Stimulated activated CD8-positive, alpha-beta memory T cell treated with anti-CD3 and anti-CD28 coated beads, Interleukin-4, amount 100 ng/mL, for 24 hours (primary cell): ENCODE results near the gene ETV5.
A peak's percentile ranks its signal among the peaks of the same experiment; 100 is the strongest.
"Not testable (repeated sequence)": the region's sequence is repeated elsewhere in the genome, so short reads cannot be mapped to it uniquely, and the experiment has no call there.

Source experiments
- DNase-seq: peaks from one replicate; pipeline ENCODE4 v3.0.0-alpha.2; 2020; ENCODE audit warnings: low read depth

Gene ETV5

DNA sequence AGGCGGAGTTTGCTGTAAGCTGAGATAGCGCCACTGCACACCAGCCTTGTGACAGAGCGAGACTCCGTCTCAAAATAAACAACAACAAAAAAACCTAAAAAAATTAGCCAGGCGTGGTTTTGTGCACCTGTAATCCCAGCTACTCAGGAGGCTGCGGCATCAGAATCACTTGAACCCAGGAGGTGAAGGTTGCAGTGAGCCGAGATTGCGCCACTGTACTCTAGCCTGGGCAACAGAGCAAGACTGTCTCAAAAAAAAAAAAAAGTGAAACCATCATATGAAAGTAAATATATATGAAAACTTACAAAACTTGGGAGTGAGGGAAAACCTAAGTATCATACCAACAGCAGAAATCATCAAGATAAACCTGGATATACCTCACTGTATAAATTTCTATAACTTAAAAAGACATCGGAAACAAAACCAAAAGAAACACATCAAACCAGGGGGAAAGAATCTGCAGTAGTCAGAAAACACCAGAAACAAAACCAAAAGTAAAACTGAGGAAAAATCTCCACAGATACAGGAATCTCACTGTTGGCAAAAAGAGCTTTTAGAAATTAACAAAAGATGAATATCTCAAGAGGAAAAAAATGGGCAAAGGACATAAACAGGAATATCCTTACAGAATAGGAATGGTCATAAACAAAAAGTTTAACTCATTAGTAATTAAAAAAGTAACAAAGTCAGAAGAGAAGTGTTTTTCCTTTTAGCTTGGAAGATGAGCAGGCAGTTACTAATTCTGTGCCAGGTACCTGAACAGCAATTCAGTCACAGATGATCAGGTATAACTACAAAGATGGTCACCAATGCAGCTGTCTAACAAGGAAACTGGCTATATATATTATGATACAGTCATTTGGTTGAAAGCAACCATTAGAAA lies 41.3 kb downstream of the ETV5 start:
- DNase-seq: no peak

DNA sequence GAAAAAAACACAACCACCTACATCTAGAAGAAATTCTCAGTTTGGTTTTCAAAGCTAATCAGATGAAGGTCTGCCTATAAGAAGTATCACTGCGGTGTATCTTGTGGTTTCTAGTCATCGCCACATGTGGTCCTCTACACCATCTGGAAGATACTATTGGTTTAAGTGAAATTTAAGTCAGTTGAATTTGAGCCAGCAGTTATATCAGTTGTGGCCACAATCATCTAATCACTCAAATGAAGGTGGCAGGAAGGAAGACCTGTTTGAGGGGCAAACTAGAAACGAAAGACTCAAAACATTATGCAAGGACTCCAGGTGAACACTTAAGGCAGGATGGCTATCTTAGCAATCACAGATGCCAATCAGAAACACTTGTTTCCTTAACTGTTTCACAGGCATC lies 48.7 kb downstream of the ETV5 start:
- no peak for DNase-seq

DNA sequence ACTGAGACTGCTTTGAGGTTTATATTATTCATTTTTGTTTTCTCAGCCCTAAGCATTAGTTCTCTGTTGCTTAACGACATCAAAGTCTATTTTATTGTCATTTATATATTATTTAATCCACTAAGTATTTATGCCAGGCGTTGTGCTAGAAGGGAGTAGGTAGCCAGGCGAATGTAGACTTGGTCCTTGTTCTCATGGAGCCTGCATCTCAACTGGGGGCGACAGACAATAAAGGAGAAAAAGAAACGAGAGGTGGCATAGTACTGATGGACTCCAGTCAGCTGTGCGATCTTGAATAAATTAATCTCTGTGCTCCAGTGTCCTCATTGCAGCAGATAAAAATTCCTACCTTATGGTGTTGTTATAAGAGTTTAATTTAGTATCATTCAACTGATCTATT lies 49.7 kb downstream of the ETV5 start:
- no peak for DNase-seq

DNA sequence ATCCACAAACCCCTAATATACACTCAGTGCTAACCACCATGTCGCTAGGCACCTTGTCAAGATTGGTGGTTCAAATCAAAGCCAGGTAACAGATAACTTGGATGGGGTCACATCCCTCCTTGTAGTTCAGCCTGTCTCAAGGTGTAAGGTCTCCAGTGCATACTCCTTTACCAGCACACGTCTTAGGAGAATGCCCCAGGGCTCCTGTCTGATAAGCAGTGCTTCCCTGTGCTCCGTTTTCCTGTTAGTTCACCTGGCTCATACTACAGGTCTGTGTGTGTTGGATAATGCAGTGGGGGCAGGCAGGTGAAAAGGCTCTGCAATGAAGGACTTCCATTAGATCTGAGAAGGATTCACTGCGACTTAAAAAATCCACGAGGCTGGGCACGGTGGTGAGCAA lies 50.7 kb downstream of the ETV5 start:
- no peak for DNase-seq

DNA sequence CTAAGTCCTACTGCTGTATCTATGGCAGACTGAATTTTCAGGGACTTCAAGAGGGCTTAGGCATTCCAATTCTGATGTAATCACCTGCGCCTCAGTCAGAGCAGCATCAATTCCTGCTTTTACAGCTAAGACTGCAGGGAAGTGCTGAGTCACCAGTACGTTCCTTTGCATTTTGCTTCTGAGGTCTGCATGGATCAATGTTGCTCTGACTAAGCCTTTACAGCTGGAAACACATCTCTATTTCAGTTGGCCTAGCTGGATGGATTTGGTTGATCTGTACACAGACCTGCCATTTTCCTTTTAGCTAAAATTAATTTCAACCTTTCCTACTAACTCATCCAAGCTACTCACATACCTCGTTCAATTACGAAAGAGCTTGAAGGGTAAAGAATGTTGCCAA lies 51.3 kb downstream of the ETV5 start:
- DNase-seq: no peak

DNA sequence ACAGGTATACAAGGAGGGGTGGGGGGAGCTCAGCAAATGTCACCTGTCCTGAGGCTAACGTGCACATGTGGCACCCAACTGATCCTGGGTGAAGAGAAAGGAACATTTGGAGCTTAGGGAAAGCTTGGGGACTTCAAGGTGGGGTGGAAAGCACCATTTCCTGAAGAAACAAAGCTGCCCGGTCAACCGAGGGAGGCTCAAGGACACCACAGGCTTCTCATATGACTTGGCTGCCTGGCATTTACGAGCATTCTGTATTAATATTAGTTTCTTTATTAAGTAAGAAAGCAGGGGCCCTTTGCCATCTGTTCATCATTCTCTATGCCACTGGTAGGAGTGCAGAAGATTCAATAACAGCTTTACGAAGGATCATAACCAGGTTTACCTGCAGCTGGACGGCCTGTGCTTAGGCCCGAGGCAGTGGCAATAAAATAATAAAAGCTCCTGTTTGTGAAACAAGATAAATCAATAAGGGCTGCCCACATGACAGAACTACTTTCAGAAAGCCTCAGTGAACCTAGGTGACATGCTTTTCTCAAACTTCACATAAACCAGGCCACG lies 54.0 kb downstream of the ETV5 start:
- DNase-seq: no peak

DNA sequence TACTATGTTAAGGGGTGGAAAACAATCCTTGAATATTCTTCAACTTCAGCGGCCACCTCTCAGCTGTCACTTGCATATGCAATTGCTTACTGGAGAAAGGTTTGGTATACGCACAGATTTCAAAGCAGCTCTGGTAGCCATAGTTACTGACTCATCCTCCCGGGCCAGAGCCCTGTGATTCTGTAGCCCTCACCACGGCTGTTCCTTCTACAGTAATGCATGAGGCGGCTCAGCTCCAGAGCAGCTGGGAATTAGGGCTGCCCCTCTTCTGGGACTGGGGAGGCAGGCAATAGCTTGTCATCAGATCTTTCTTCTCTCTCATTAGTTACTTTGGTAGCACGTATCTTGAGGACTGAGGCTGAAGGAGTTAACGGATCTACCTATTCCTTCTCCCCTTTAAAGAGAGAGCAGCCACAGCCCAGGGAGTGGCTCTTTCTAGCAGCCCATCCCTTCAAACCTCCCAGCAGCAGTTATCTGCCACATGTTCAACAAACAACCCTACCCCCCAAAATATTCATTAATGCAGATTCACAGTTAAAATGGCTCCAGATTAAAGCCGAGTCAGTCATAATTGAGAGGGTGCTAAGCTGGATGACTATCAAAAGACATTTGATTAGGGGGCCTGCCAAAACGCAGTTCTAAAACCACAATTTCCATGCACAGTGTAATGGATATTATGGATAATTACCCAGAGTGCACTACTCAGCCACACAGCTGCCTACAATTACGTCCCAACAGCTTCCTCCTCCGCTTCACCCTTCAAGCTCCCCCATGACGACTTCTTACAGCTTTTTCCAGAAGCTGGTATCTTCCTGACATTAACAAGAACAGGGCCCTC lies 54.7 kb downstream of the ETV5 start:
- DNase-seq: no peak

DNA sequence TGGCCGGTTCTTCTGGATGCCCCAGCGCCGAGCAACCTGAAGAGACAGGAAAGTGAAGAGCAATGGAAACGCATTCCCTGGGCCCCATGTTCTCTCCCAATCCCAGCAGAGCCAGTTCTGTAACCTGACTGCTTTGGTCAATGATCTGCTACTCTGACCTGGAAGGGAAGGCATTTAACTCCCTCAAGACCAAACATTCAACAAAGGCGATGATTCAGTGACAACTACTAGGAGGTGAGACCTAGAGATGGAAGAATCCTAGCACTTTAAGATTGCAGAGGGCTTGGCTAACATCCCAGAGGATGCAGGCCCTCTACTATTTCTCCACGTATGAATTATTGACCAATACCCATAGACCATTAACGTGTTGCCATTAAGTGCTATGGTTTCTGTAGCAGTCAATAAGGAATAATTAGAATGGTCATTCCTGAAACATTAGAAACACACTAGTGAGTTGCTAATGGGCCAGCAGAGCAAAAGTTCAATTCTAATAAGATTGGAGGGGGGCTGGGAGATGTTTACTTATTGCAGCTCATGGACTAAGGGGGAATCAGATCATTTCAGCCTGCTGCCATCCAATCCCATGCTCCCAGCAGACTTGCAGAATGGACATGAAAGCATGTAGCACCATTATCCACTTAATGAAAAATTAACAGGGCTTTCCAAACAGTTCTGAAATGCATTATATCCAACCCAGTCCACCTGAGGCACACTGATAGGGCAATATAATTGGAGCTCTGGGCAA lies 56.6 kb downstream of the ETV5 start:
- no peak for DNase-seq

DNA sequence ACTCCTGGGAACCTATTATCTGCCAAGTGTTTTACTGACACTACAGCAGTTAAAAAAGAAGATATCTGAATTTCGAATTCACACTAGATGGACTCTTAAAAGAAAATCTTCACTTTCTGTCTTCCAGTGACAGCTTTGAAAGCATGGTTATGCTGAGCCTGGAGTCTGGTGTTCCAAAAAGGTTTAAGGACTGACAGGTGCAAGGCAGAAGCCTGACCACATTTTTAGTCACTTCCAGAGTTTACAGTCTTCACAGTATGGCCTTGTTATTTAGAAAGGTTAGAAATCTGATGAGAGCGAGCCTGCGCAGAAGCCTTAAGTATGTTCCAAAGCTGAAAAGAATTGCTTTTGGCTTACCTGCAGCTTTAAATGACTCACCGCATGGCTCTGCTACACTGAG lies 59.9 kb downstream of the ETV5 start:
- DNase-seq: no peak

DNA sequence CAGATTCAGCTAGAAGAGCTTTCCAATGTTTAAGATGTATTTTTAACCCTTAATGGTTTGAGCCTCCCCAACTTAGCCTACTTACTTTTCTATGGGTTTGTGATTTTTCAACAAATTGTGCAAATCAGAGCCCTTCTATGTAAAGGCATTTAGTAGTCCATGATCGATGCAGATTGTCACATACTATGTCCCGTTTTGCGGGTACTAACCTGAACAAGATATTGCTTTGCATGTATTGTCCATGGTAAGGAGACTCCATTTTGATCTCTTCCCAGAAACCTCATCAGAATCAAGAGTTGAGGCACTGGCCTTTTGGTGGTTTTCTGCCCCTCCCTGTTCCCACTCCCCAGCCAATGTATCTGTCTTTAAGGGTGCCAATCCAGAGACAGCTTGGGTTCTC lies 60.8 kb downstream of the ETV5 start:
- DNase-seq: no peak

DNA sequence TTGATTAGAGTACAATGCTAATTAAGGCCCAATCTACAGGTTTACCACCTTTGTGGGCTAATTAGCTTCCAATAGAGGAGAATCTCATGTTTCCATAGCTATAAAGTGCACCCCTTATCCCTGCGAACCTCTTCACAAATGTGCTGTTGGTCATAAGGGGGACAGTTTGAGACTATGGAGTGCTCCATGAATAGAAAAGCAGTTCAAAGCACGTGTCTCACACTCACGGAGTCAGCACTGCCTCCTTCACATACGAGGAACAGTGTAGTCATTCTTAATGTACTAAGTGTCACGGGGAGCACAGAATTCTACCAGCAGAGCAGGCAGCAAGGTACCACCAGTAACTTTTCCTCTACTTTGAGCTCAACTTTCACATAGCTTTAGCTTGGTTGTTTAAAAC lies 62.1 kb downstream of the ETV5 start:
- DNase-seq: no peak

DNA sequence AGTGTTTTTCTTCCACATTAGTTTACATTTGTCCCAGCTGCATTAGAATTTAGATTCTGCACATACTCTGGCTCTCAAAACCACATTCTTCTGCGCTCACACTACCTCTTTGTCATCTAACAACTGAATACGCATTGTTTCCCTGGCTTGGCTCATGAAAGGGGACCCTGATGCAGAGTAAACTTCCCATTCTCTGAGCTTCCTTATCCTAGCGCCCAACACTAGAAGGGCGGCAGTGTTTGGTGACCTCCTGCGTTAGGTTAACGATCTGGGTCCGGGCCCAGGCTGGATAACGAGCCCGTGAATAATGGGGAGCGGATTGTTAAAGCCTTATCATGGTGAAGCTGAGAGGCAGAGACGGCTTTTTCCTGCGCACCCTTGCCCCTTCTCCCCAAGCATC lies 63.9 kb downstream of the ETV5 start:
- DNase-seq: no peak

DNA sequence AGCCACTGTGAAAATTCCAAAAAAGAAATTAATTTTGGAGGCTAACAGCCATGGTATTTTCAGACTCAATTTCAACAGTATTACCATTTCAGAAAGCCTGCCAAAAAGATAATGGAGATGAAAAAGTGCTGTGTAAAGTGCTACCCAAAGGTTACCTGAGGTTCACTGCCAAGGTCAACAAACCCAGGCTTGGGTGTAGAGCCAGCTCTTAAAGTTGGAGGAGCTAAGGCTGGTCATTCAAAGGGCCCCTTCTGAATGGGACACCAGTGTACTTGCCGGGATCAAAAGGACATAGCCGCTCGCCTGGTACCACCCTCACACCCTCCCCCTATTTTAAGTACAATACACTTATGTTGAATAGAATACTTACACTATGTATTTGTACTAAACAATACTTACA lies 64.5 kb downstream of the ETV5 start:
- no peak for DNase-seq

DNA sequence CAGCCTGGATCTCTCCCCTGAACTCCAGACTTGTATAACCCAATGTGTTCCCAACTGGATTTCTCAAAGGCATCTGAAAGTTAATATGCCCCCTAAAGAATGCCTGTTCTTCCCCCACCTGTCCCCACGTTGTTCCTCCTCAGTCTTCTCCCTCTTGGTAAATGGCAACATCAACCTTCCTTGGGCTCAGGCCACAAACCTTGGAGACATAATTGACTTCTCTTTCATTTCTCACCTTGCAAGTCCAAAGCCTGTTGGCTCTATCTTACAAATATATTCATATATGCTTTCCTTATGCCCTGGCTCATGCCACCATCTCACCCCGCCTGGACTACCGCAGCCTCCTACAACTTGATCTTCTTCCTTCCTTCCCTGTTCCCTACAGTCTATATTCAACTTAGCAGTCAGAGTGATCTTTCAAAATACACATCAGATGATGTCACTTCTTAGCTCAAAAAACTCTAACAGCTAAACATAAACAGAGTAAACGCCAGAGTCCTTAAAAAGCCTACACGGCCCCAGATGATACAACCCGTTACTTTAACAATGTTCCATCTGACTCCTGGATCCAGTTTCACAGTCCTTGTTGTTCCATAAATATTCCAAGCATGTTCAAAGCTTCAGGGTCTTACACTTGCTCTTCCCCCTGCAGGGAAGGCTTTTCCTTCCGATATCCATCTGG lies 66.2 kb downstream of the ETV5 start:
- DNase-seq: no peak

DNA sequence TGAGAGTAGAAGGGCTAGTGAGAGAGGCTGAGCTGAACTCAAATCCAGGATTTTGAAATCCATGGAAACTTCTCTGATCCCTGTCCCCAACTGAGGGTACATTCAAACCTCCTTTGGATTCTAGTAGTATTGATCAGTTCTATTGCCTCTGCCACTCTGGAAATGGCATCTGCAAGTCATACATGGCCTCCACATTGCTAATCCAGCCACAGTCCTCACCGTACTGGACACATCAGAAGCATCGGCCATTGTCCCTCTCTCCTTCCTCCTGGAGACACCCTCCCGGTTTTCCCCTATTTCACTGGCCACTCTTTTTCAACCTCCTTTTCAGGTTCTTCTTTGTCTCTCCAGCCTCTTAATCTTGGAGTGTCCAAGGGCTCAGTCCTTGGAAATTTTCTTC lies 66.9 kb downstream of the ETV5 start:
- no peak for DNase-seq

DNA sequence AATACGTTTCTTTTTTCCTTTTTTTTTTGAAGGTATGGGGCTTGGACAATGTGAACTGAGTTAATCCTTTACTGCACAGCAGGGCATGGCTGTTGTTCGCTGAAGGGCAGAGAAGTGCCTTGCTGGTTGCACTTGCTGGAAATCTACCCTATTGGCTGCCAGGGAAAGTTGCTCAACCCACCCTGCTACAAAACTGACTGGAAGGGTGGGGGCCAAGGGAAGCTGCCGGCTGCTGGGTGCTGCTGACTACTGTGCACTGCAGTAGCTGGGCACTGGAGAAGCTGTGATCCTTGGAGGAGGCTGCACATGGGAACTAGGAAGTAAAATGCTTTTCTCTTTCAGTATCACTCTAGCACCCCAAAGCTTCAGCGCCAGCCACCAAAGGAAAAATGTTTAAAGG lies 70.5 kb downstream of the ETV5 start:
- DNase-seq: no peak

DNA sequence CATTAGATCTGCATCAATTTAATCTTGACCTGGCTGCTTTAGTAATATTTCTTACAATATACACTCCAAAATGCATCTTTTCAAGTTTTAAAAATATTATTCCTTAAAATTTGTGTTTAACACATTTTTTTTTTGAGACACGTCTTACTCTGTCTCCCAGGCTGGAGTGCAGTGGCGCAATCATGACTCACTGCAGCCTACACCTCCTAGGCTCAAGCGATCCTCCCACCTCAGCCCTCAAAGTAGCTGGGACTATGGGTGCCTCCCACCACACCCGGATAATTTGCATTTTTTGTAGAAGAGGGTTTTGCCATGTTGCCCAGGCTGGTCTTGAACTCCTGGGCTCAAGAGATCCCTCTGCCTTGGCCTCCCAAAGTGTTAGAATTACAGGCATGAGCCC lies 73.6 kb downstream of the ETV5 start:
- no peak for DNase-seq

DNA sequence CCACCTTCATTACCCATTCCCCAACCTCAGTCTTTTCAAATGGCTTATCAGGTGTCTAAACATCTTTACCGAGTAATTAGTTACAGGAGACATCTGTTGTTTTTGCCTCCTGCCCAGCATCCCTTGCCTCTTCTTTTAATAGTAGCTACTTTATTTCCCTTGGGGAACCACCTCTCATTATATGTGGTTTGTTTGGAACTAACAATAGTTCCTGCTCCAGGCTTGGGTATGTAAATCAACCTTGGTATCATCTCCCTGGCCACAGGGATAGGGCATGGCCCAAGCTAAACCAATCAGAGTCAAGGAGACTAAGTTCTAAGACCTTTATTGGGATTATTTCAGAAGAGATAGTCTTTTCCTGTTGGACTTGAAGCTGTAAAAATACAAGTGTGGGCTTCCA lies 76.6 kb downstream of the ETV5 start:
- no peak for DNase-seq

DNA sequence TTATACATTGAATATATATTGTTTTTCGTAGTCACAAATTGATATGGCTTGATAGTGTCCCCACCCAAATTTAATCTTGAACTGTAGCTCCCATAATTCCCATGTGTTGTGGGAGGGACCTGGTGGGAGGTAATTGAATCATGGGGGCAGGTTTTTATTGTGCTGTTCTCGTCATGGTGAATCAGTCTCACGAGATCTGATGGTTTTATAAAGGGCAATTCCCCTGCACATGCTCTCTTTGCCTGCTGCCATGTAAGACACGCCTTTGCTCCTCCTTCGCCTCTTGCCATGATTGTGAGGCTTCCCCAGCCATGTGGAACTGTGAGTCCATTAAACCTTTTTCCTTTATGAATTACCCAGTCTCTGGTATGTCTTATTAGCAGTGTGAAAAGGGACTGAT lies 82.9 kb downstream of the ETV5 start:
- DNase-seq: not testable (repeated sequence)

DNA sequence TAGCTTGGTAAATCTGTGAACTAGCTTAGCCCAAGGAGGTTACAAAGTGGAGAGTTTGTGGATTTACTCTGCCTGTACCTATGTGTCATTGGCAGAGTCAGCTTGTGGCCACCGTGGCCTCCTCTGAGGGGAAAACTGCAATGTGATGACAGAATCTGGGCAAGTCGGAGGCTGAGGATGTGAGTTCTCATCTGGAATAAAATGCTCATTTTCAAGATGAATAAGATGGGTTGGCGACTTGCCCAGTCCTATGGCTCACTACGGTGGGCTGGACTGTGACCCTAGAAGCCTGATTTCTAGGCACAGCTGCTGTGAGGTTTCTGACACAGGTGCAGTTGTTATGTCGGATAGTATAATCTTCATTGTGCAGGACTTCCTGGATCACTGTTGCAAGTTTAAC lies 83.7 kb downstream of the ETV5 start:
- DNase-seq: peak; percentile 16

DNA sequence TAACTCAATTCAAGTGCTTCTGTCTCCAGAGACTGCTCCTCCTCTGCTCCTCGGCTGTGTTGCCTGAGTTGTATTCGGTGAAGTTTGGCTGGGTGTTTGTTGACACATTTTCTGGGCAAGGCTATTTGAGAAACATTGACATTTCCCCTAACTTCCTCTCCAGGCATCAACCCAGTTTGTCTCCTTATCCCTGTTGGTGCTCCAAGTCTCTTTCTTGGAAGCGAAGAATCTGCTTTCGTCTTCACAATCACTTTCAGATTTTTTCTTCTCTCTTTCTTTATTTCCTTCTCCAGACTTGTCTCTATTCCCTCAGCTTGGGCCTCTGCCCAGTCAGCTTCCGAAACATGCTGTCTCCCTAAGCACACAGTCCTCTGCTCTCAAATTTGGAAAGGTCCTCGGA lies 84.7 kb downstream of the ETV5 start:
- no peak for DNase-seq

DNA sequence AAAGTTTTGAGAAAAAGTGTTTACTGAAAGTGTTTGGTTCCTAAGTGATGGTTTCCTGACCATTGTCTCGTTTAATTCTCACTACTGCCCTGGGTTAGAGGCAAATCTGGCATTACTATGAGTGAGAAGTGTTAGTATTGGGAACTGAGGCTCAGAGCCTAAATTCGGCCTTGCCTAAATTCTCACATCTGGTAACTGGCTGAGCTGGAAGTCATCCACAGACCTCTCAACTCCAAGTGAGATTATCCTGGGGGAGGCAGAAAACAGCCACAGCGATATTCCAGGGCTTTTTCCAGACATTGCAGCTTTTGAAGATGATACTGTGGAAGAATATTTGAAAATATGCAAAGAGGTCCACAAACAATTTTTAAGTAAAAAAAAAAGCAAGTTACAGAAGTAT lies 86.0 kb downstream of the ETV5 start:
- no peak for DNase-seq
